ENCODE results near the gene STRIP2.
A peak's percentile ranks its signal among the peaks of the same experiment; 100 is the strongest.
"Not testable (repeated sequence)": the region's sequence is repeated elsewhere in the genome, so short reads cannot be mapped to it uniquely, and the experiment has no call there.

The STRIP2 gene

GRCh38 chr7:129519464-129519863, 85.2 kb downstream of the STRIP2 start:
- TF ChIP-seq CTCF (conservative IDR thresholded peaks at IDR 0.05; ENCODE audit: low read length): no peak
- H3K4me3 ChIP-seq (ENCODE audit: low read length): no peak overlapping the region
- DNase-seq (ENCODE audit: low read depth): no peak

- no peak for TF ChIP-seq CTCF (conservative IDR thresholded peaks at IDR 0.05; ENCODE audit: low read length)
- DNase-seq (ENCODE audit: low read depth): no peak
- no peak overlapping the region for H3K4me3 ChIP-seq (ENCODE audit: low read length)
Measured at GRCh38 chr7:129522088-129522970, 88.1 kb downstream of the STRIP2 start.

GRCh38 chr7:129522971-129523340, 88.7 kb downstream of the STRIP2 start:
- TF ChIP-seq CTCF (conservative IDR thresholded peaks at IDR 0.05; ENCODE audit: low read length): no peak
- no peak for DNase-seq (ENCODE audit: low read depth)
- no peak overlapping the region for H3K4me3 ChIP-seq (ENCODE audit: low read length)

GRCh38 chr7:129523924-129524323, 89.7 kb downstream of the STRIP2 start:
- DNase-seq (ENCODE audit: low read depth): no peak
- H3K4me3 ChIP-seq (ENCODE audit: low read length): no peak overlapping the region
- TF ChIP-seq CTCF (conservative IDR thresholded peaks at IDR 0.05; ENCODE audit: low read length): no peak

GRCh38 chr7:129524405-129524804, 90.2 kb downstream of the STRIP2 start:
- H3K4me3 ChIP-seq (ENCODE audit: low read length): not testable (repeated sequence)
- peak; percentile 93 for DNase-seq (ENCODE audit: low read depth)

GRCh38 chr7:129525225-129525862, 91.1 kb downstream of the STRIP2 start:
- TF ChIP-seq CTCF (conservative IDR thresholded peaks at IDR 0.05; ENCODE audit: low read length): no peak
- DNase-seq (ENCODE audit: low read depth): no peak
- no peak overlapping the region for H3K4me3 ChIP-seq (ENCODE audit: low read length)

GRCh38 chr7:129529643-129530042, 95.4 kb downstream of the STRIP2 start:
- TF ChIP-seq CTCF (conservative IDR thresholded peaks at IDR 0.05; ENCODE audit: low read length): no peak
- H3K4me3 ChIP-seq (ENCODE audit: low read length): no peak overlapping the region
- no peak for DNase-seq (ENCODE audit: low read depth)

Data from AG10803 (cell line).